Lung (tissue), 12 donors: ENCODE results near the gene PLEKHN1. TPM values are rescaled to one million over a fixed set of nuclear protein-coding genes. Genes with fewer than 3 reads are reported as not detected.

Source experiments
- ATAC-seq: fragments of 200-7000 bp; cut with Tn5 transposase; one replicate; pipeline ENCODE4 v1.9.1; 2020; ENCODE audit warnings: moderate number of reproducible peaks; ENCODE audit not compliant: insufficient read depth, low FRiP score
- DNase-seq, 3 donors: peaks; one replicate each; pipeline ENCODE4 v3.0.0-alpha.2; 2013 to 2017
- H3K27ac ChIP-seq, 2 donors: one replicate each; pipeline ENCODE4 v1.5.1; 2013; ENCODE audit warnings: mild to moderate bottlenecking in 2 of 2, moderate library complexity in 2 of 2, control low read depth in 1 of 2, inconsistent platforms in 1 of 2, low read depth in 1 of 2, low read length in 1 of 2
- H3K27me3 ChIP-seq, 3 donors: one replicate each; pipeline ENCODE4 v1.5.1; 2013; ENCODE audit warnings: low read length in 2 of 3; ENCODE audit not compliant: control insufficient read depth in 3 of 3, insufficient read depth in 3 of 3
- H3K36me3 ChIP-seq, 4 donors: one replicate each; pipeline ENCODE4 v1.5.1; 2013; ENCODE audit warnings: low read length in 4 of 4, mild to moderate bottlenecking in 1 of 4, moderate library complexity in 1 of 4; ENCODE audit not compliant: control insufficient read depth in 4 of 4, insufficient read depth in 4 of 4
- H3K4me1 ChIP-seq, 5 donors: one replicate each; pipeline ENCODE4 v1.5.1; 2013; ENCODE audit warnings: low read length in 5 of 5, mild to moderate bottlenecking in 2 of 5, moderate library complexity in 1 of 5; ENCODE audit not compliant: control insufficient read depth in 5 of 5, insufficient read depth in 5 of 5
- H3K4me3 ChIP-seq: one replicate; pipeline ENCODE4 v1.5.1; 2013; ENCODE audit warnings: mild to moderate bottlenecking, control low read depth, moderate library complexity
- H3K9ac ChIP-seq, 2 donors: one replicate each; pipeline ENCODE4 v1.5.1; 2013; ENCODE audit warnings: low read length in 2 of 2, control low read depth in 1 of 2; ENCODE audit not compliant: insufficient read depth in 1 of 2
- H3K9me3 ChIP-seq, 4 donors: one replicate each; pipeline ENCODE4 v1.5.1; 2013; ENCODE audit warnings: low read length in 3 of 4, mild to moderate bottlenecking in 1 of 4, moderate library complexity in 1 of 4; ENCODE audit not compliant: control insufficient read depth in 4 of 4, insufficient read depth in 3 of 4
- CTCF ChIP-seq: IDR thresholded peaks from 2 replicates; pipeline ENCODE4 v1.5.1; 2012; ENCODE audit warnings: mild to moderate bottlenecking; ENCODE audit errors: control extremely low read depth, extremely low read depth
- WGBS, 2 donors: extraction: QIAGEN DNeasy Blood & Tissue Kit; methylation state at CpG; one replicate each; pipeline ENCODE4 v1.1.7; 2013; 5-methylcytosine and 5-hydroxymethylcytosine counted together
- polyA plus RNA-seq, 2 donors: library from polyadenylated mRNA; stranded (reverse); fragments of 200-250 nt; gene quantifications; one replicate each; pipeline ENCODE4 v1.2.1, GENCODE V29; 2013
- total RNA-seq, 2 donors: library from RNA; depleted of rRNA in 1 of 2; stranded (reverse); fragments of >200 nt in 1 of 2; gene quantifications; one replicate each; pipeline ENCODE4 v1.2.1, GENCODE V29; 2014 to 2021
- donor health status: control.
- donor health status: control.
- donor health status: Bipolar disorder and iron deficiency.
- donor health status: healthy.
- donor health status: DM: yes; HTN: yes; CAD: no.

PLEKHN1 gene
- total and polyA plus RNA-seq, 4 donors, result 2.0 to 5.1 (median 2.4) TPM

- Histone ChIP-seq H3K27me3 (peaks cover 0 to 20% (median 0%) of the 10 kb centered on the region in 3 donors), H3K9ac (no peak overlapping the region), H3K27ac (no peak overlapping the region), H3K4me1 (peaks cover 0 to 72% (median 26%) of the 10 kb centered on the region in 5 donors), H3K9me3 (no peaks in the 10 kb centered on the region), H3K4me3 (no peak overlapping the region), H3K36me3 (peaks cover 0 to 12% (median 0%) of the 10 kb centered on the region in 4 donors)
- DNase-seq (no peak), ATAC-seq (no peak)
- no peak for TF ChIP-seq CTCF
- 77 to 88% methylated on average over 15 of the region's 15 CpGs for WGBS, 2 donors
Measured at GRCh38 chr1:918353-918752, 47.9 kb upstream of the PLEKHN1 start.

GRCh38 chr1:918843-919242, 47.4 kb upstream of the PLEKHN1 start:
- 75 to 83% methylated on average over 6 of the region's 6 CpGs for WGBS, 2 donors
- no peak for TF ChIP-seq CTCF
- ATAC-seq (no peak), DNase-seq (no peak)
- Histone ChIP-seq H3K9me3 (no peaks in the 10 kb centered on the region), H3K4me3 (no peak overlapping the region), H3K4me1 (peaks cover 0 to 73% (median 26%) of the 10 kb centered on the region in 5 donors), H3K9ac (no peak overlapping the region), H3K36me3 (peaks cover 0 to 12% (median 0%) of the 10 kb centered on the region in 4 donors), H3K27ac (no peak overlapping the region), H3K27me3 (peaks cover 0 to 20% (median 0%) of the 10 kb centered on the region in 3 donors)

- Histone ChIP-seq H3K4me3 (no peak overlapping the region), H3K27me3 (peaks cover 0 to 20% (median 0%) of the 10 kb centered on the region in 3 donors), H3K36me3 (peaks cover 0 to 12% (median 0%) of the 10 kb centered on the region in 4 donors), H3K27ac (no peak overlapping the region), H3K9me3 (no peaks in the 10 kb centered on the region), H3K4me1 (peaks cover 0 to 73% (median 26%) of the 10 kb centered on the region in 5 donors), H3K9ac (no peak overlapping the region)
- 67 to 77% methylated on average over 23 to 29 of the region's 29 CpGs for WGBS, 2 donors
- TF ChIP-seq CTCF, result no peak
- ATAC-seq (no peak), DNase-seq (peak in 1 of 3 donors; percentile 37)
Measured at GRCh38 chr1:919271-919872, 46.9 kb upstream of the PLEKHN1 start.
